Measurements from ENCODE around the gene RAB11FIP5.

The RAB11FIP5 gene

DNA sequence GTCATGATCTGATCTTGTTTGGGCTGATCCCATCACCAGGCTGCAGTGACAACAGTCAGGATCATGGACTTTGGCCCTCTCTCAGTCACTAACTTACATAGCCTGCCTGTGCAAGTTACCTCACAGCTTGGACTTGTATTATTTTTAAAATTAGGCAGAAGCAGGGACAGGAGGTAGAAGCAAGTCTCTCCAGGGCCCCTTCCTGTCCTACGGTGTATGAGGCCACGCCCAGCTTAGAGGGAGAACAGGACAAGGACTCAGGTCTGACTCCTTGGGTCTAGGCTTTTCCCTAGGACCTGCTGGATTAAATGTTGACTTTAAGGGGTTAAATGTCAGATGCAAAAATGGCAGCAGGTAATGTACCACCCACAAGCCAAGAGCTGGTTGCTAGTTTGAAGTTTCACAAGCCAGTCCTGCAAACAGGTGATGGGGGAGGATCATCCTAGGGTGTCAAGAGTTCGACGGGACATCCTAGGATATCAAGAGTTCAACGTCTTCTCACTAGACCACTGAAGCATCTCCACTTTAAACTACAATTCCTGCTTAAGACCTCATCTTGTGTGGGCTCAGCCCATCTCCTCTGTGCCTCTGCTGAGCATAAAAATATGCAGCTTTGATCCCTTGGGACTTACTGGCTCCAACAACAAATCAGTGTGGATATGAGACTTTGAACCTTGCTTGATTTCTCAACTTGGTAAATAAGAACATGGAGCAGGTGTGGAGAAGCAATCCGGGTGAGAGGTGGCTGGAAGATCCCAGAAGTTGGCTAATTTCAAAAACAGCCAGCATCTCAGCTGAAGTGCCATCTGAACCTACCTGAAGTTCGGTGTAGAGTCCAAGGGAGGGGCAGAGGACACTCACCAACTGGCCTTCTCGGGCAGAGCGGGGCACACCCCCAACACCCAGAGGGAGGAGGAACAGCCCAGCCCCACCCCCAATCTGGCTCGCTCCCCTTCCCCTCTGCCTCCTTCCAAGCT, 80.7 kb downstream of the RAB11FIP5 start:
- DNase-seq (ENCODE audit: insufficient read length, low spot score) (no peak), FAIRE-seq (no peak)
- TF ChIP-seq POLR2A (IDR thresholded peaks at IDR 0.05; ENCODE audit: low read depth, low read length), result no peak

DNA sequence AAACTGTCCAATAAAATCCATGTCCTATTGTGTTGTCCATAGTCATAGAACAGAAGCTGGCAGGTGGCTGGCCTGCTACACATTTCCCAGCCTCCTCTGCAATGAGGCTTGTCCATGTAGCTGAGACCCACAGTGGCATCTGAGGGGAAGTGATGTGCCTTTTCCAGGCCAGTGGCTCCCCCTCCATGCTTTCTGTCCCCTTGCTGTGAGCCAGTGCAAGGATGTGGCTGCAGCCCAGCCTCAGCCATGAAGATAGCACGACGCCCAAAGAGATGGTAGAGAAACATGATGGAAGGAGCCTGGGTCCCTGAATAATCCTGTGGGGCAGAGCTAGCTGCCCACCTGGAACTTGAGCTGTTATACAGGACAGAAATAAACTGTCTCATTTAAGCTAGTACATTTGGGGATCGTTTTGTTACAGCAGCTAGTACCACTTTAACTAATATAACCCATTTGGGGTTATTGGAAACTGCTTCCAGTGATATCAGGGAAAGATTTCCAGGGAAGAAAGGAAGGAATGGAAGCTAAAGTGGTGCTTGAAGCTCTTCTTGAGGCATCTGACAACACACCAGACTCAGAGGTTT, 81.6 kb downstream of the RAB11FIP5 start:
- FAIRE-seq, result no peak
- DNase-seq (ENCODE audit: insufficient read length, low spot score), result no peak
- no peak for TF ChIP-seq POLR2A (IDR thresholded peaks at IDR 0.05; ENCODE audit: low read depth, low read length)

DNA sequence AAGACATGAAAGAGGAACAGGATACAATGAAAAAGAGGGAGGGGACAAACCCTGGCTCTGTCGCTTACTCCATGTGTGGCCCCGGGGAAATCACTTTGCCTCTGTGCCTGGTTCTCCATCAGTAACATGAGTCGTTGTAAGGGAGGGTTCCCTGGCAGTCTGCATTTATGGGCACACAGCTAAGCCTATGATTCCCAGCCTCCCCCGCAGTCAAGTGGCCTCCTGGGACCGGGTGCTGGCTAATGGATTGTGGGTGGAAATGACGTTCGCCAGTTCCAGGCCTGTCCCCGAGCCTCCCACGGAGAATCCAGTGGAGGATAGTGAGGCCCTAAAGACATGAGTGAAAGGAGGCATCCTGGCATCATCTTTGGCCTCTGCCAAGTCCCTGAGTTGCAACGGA, 83.9 kb downstream of the RAB11FIP5 start:
- TF ChIP-seq POLR2A (IDR thresholded peaks at IDR 0.05; ENCODE audit: low read depth, low read length), result no peak
- DNase-seq (ENCODE audit: insufficient read length, low spot score) (no peak), FAIRE-seq (no peak)

DNA sequence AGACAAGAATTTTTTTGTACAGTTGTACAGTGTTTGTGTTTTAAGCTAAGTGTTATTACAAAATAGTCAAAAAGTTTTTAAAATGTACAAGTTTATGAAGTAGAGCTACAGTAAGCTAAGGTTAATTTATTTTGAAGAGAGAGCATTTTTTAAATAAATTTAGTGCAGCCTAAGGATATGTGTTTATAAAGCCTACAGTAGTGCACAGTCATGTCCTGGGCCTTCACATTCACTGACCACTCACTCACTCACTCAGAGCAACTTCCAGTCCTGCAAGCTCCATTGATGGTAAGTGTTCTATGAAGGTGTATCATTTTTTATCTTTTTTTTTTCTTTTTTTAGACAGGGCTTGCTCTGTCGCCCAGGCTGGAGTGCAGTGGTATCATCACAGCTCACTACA, 85.4 kb downstream of the RAB11FIP5 start:
- no peak for FAIRE-seq
- no peak for TF ChIP-seq POLR2A (IDR thresholded peaks at IDR 0.05; ENCODE audit: low read depth, low read length)
- no peak for DNase-seq (ENCODE audit: insufficient read length, low spot score)

GRCh38 chr2:73023497-73023896, 89.3 kb downstream of the RAB11FIP5 start:
- no peak for FAIRE-seq

More at GRCh38 chr2:73023497-73023896, 89.3 kb downstream of the RAB11FIP5 start:
- TF ChIP-seq POLR2A (IDR thresholded peaks at IDR 0.05; ENCODE audit: low read depth, low read length), result no peak
- DNase-seq (ENCODE audit: insufficient read length, low spot score), result no peak
